LNCaP clone FGC (cell line): ENCODE data around the gene GLB1L3.

Experiments
- DNase-seq: peaks from one replicate; pipeline ENCODE4 v3.0.0-alpha.2; 2011; ENCODE audit warnings: low read depth
- H3K4me3 ChIP-seq: 2 replicates; pipeline ENCODE4 v1.5.1; 2011; ENCODE audit warnings: mild to moderate bottlenecking, low read depth, low read length, control low read depth
- TF ChIP-seq, protein P1 (sequence below): IDR thresholded peaks from 2 replicates; pipeline ENCODE4 v1.5.1; 2012; ENCODE audit warnings: mild to moderate bottlenecking; ENCODE audit not compliant: control insufficient read depth, insufficient read depth; ENCODE audit errors: extremely low read depth

Gene GLB1L3

DNA sequence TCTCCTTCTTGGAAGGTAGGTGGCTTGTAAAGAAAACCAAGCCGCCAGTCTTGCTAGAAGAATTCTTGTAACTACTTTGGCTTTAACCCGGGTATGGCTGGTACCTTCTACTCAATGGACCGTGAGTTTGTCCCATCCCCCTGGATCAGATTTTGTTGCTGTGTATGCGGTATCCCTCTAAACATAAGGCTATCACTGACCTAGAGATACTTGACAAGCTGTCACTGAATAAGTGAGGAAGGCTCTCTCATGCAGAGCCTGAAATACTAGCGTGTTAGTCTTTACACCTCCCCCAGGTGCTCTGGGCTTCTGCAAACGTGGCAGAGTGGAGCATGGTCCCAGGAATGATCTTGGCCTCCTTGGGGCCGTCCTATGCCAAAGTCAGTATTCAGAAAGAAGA is 90.1 kb downstream of the GLB1L3 start:
- no peak for DNase-seq
- TF ChIP-seq, protein P1, sequence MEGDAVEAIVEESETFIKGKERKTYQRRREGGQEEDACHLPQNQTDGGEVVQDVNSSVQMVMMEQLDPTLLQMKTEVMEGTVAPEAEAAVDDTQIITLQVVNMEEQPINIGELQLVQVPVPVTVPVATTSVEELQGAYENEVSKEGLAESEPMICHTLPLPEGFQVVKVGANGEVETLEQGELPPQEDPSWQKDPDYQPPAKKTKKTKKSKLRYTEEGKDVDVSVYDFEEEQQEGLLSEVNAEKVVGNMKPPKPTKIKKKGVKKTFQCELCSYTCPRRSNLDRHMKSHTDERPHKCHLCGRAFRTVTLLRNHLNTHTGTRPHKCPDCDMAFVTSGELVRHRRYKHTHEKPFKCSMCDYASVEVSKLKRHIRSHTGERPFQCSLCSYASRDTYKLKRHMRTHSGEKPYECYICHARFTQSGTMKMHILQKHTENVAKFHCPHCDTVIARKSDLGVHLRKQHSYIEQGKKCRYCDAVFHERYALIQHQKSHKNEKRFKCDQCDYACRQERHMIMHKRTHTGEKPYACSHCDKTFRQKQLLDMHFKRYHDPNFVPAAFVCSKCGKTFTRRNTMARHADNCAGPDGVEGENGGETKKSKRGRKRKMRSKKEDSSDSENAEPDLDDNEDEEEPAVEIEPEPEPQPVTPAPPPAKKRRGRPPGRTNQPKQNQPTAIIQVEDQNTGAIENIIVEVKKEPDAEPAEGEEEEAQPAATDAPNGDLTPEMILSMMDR = no peak
- H3K4me3 ChIP-seq = no peak overlapping the region

DNA sequence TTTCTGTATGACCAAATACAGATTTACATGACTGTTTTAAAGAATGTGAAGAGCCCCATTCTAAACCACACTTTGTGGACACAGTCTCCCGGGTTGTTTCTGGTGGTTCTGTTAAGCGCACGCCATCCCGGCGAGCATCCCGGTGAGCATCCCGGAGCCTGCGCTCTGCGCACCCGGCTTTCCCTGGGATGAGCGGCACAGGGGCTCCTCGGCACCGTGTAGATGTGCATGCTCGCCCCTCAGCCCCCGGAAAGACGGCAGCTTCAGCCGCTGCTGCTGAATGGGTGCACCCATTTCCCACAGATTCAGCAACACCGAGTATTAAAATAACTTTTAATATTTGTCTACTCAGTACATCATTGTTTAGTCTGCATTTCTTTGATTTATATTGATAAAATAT is 91.6 kb downstream of the GLB1L3 start:
- no peak overlapping the region for H3K4me3 ChIP-seq
- DNase-seq = no peak
- TF ChIP-seq, protein P1 = no peak
